Liver (tissue), 3 donors: ENCODE results near the gene CHRNA3.

Experiments used
- RAD21 ChIP-seq, 2 donors: IDR thresholded peaks; 2 replicates each; pipeline ENCODE4 v1.6.1; 2016; ENCODE audit warnings: antibody characterized with exemption in 2 of 2, mild to moderate bottlenecking in 2 of 2
- YY1 ChIP-seq: IDR thresholded peaks from 2 replicates; pipeline ENCODE4 v1.6.1; 2016; ENCODE audit warnings: antibody characterized with exemption, mild to moderate bottlenecking
- TF ChIP-seq, protein P1 (sequence below): fragments of 150-350 bp; IDR thresholded peaks from 2 replicates; pipeline ENCODE4 v1.5.1; 2017; ENCODE audit warnings: improper control_type of control experiment, low read depth, low read length; ENCODE audit not compliant: missing input control
- donor health status: healthy.
- donor health status: healthy.

DNA sequence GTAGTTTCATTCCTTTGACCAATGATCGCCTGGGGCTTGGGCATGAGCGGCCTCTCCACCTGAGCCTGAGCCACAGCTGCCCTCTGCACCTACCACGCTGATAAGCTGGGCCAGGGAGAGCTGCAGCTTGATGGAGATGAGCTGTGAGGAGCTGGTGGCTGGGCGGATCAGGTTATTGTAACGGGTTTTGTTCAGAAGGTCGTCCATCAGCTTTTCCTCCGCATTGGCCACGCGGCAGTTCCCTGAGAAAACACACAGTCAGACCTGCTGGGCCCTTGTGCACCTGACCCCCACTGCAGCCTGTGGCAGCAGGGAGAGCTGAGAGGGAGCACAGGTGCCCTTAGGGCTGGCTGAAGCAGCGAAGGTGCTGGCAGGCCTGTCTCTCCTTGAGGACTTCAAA, 14.6 kb upstream of the CHRNA3 start:
- TF ChIP-seq, protein P1, sequence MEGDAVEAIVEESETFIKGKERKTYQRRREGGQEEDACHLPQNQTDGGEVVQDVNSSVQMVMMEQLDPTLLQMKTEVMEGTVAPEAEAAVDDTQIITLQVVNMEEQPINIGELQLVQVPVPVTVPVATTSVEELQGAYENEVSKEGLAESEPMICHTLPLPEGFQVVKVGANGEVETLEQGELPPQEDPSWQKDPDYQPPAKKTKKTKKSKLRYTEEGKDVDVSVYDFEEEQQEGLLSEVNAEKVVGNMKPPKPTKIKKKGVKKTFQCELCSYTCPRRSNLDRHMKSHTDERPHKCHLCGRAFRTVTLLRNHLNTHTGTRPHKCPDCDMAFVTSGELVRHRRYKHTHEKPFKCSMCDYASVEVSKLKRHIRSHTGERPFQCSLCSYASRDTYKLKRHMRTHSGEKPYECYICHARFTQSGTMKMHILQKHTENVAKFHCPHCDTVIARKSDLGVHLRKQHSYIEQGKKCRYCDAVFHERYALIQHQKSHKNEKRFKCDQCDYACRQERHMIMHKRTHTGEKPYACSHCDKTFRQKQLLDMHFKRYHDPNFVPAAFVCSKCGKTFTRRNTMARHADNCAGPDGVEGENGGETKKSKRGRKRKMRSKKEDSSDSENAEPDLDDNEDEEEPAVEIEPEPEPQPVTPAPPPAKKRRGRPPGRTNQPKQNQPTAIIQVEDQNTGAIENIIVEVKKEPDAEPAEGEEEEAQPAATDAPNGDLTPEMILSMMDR: no peak
- TF ChIP-seq YY1: no peak
- no peak for TF ChIP-seq RAD21 (IDR thresholded peaks at IDR 0.05)
